OCI-LY3 (cell line): ENCODE data around the gene FSTL4.
A peak's percentile ranks its signal among the peaks of the same experiment; 100 is the strongest.

ENCODE experiments used
- CTCF ChIP-seq: fragments of 200-600, 300-600 bp; sonication (generic); IDR thresholded peaks from 2 replicates; pipeline ENCODE4 v1.5.1; 2014; ENCODE audit warnings: antibody characterized with exemption, low read length, low read depth
- EZH2phosphoT487 ChIP-seq: fragments of 200-600 bp; shearing (Covaris generic); IDR thresholded peaks from 2 replicates; pipeline ENCODE4 v1.6.1; 2018; ENCODE audit warnings: antibody characterized with exemption, mixed run types, low read depth

DNA sequence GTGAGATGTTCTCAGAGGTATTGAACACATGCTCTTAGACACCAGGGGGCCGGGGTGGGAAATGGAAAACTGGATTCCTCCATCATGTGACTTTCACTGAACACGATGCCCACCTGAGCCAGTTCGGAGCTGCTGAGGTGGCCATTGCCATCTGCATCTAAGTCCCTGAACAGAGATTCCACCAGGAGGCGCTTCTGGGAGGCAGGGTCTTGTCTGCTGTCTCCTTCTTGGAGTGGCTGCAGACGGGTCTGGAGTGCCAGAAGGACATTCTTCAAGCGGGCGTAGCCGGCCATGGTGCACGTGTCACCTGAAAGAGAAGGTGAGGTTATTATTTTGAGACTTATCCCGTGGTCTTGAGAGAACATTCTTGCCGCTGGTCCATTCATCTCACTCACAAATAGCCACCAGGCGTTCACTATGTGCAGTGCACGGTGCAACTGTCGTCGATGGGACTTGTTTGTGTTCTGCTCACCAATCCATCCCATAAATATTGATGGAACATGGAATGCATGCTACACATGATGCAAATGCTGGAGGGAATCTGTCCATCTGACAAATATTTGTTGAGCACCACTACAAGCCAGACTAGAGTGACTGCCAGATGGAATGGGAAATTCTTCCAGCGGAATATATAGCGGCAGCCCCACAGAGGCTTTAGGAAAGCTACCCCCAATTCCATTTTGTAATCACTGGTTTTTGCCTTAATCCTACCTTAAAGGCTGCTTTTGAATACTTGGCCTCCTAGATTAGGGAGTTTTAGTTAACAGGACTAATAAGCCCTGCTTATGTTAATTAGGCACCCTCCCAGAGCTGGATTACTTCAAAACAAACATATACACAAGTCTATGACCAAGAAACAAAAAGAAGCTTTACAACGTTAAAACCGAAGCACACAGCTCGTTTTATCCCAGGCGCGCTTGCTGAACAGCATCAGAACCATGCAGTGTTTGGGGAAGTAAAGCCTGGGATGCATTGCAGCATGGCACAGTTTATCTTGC is 295.7 kb downstream of the FSTL4 start:
- TF ChIP-seq CTCF (peak; percentile 35), EZH2phosphoT487 (no peak)
